Activated CD4-positive, CD25-positive, alpha-beta regulatory T cell (primary cell): ENCODE data around the gene B2M.
"Not testable (repeated sequence)": the region's sequence is repeated elsewhere in the genome, so short reads cannot be mapped to it uniquely, and the experiment has no call there.

Source experiments
- DNase-seq, 4 experiments: peaks; one replicate each; lab custom pipeline; 2025; lab: John Stamatoyannopoulos, UW

Gene B2M

GRCh38 chr15:44711096-44711742 is at the start of gene B2M, which contains the start of gene PATL2:
Gene B2M, plus strand, starts transcription at chr15:44711517. Its CDS starts 30 bp downstream, at chr15:44711547.
Gene PATL2, minus strand, starts transcription at chr15:44711323. Its CDS starts 34,833 bp downstream, at chr15:44676490.
- DNase-seq: peak; percentile 87 to 95 (median 92)

DNA sequence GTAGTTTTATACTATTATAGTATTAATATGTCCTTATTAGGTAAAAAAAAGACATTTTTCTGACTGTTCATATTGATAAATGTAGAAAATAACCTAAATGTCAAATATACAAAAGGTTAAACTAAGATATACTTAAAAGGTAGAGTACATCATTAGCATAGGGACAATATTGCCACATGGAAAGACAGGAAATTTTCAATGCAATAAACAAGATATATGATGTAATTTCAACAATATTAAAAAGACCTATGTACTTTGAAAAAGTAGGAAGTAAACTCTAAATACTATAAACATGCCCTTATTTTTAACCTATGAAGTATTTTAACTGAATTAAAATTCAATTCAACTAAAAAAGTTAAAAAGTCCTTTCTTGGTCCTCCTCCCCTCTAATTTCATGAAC is 49.7 kb upstream of the B2M start:
- DNase-seq: no peak

DNA sequence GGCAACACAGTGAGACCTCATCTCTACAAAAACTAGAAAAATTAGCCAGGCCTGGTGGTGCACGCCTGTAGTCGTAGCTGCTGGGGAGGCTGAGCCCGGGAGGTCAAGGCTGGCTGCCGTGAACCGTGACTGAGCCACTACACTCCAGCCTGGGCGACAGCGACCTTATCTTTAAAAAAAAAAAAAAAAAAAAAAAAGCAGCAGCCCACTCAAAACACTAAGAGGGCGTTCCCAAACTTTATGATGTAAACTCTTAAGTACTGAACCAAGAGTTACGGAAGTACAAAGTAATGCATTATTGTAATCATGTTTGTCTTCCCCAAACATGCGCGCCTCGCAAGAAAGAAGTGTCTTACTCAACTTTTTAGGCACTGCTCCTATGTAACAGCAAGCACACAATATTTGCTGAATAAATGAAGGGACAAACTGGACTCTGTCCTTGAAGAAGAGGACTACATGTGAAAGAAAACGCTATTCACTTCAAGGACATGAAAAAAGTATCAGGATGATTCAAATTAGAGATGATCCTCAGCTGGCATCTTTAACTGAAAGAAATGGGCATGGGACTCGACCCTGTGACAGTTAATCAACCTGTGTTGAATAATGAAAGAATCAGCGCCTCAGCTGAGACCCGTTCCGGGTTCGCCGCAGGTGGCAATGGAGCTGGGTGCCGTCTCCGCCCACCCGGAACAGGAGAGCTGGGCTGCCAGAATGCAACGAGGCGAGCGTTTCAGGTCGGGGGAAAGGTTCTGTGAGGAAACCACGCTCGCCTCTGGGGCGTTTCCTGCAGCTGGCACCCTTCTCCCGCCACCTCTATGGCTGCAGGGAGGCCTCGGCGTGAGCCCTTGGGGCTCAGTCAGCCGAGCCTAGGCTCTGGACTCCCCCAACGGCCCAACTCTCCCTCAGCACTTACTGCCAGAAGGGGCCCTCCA is 48.6 kb upstream of the B2M start:
- peak; percentile 51 to 77 (median 63) for DNase-seq

GRCh38 chr15:44663410-44664308 is 47.7 kb upstream of the B2M start, which contains the start of gene SPG11:
Gene SPG11, minus strand, starts transcription at chr15:44663662. Its CDS starts 15 bp downstream, at chr15:44663647.
- DNase-seq: peak; percentile 85 to 94 (median 89)

DNA sequence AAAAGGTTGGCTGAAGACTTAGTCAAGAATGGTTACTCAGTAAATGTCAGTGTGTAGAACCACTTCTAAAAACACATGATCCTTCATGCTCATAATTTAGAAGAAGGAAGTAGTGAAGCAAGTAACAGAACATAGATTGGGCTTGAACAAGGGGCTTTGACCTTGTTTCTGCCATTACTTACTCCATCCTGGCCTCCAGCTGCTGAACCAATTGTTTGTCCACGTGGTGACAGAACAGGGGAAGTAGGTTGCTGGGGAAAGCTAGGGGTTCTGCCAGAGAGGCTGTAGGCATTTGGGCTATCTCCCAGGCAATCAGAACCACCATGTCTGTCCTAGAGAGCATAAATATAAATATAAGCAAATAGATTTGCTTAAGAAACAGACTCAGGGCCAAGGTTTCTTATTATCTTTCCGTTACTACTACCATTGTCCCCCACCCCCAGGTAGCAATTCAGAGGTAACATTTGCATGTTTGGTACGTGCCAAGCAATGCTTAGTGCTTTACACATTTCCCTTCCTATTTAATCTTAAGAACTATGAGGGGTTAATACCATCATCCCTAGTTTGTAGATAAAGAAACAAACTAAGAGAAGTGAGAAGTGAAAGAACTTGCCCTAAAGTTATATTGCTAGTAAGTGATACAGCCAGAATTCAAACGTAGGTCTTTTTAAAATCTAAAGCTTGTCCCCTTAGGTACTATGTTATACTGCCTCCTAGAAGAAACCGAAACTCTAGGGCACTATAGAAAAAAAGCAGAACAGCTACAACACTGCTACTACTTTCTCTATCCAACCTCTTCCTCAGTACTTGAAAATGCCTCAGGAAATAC is 44.9 kb upstream of the B2M start:
- no peak for DNase-seq

- no peak for DNase-seq
These were observed 44.3 kb upstream of the B2M start for GRCh38 chr15:44667039-44667360.

- no peak for DNase-seq
These were observed 42.4 kb upstream of the B2M start for GRCh38 chr15:44668921-44669320.

DNA sequence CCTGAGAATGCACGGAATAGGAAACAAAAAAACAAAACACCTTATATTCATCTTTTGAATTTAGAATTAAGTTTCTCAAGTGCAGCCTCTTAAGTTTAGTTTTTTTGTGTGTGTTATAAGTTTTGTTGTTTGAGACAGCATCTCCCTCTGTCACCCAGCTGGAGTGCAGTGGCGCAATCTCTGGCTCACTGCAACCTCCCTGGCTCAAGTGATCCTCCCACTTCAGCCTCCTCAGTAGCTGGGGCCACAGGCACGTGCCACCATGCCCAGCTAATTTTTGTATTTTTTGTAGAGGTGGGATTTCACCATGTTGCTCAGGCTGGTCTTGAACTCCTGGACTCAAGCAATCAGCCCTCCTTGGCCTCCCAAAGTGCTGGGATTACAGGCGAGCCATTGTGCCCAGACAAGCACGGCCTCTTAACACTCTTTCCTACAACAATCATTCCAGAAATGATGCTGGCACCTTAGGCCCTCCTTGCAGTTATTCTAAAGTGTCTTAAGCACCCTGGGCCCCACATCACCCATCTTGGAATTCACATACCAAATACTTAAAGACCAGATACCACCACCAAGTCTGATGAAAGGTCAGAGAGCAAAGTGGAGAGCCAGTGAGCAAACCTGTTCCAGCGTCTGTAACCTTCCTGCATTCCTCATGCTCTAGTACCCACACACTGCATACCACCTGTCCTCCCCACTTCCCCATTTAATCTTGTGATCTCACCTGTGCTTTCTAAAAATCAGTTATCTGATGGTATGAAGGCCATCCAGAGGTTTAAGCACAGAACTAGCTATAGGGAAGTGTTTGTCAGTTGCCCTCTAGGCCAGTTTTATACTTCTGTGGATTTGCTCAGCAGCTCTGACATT is 41.0 kb upstream of the B2M start:
- DNase-seq: no peak

- DNase-seq: no peak
These were observed 37.7 kb upstream of the B2M start for GRCh38 chr15:44673639-44674038.

GRCh38 chr15:44675911-44676310 is 35.4 kb upstream of the B2M start:
- no peak for DNase-seq

DNA sequence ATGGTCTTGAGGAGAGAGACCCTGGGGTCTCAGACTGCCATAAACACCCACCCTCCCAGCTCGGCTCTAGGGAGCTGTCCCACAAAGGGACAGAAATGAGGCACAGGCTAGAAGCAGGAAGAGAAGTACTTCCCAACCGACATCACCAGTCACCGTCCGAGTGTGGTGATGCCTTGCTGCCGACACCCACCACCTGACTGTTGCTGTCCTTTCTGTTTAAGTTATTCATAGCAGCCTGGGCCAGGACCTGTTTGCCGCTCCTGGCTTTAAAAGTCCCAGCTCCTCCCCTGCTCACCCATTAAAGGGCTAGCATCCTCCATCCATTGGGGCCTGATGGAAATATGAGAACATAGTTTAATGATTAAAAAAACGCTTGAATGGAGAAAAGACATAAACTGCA is 34.6 kb upstream of the B2M start:
- DNase-seq: no peak

- DNase-seq: no peak
These were observed 29.1 kb upstream of the B2M start for GRCh38 chr15:44682211-44682610.

DNA sequence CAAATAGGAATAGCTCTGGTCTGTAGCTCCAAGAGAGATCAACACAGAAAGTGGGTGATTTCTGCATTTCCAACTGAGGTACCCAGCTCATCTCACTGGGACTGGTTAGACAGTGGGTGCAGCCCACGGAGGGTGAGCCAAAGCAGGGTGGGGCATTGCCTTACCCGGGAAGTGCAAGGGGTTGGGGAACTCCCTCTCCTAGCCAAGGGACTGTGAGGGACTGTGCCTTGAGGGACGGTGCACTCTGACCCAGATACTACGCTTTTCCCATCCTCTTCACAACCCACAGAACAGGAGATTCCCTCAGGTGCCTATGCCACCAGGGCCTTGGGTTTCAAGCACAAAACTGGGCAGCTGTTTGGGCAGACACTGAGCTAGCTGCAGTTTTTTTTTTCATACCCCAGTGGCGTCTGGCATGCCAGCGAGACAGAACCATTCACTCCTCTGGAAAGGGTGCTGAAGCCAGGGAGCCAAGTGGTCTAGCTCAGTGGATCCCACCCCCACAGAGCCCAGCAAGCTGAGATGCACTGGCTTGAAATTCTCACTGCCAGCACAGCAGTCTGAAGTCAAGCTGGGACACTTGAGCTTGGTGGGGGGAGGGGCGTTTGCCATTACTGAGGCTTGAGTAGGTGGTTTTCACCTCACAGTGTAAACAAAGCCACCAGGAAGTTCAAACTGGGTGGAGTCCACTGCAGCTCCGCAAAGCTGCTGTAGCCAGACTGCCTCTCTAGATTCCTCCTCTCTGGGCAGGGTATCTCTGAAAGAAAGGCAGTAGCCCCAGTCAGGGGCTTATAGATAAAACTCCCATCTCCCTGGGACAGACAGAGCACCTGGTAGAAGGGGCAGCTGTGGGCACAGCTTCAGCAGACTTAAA is 28.3 kb upstream of the B2M start:
- peak in 3 of 4 experiments; percentile 15 to 76 (median 62) for DNase-seq

GRCh38 chr15:44689318-44689717 is 22.0 kb upstream of the B2M start:
- DNase-seq: not testable (repeated sequence)

- not testable (repeated sequence) for DNase-seq
These were observed 21.1 kb upstream of the B2M start for GRCh38 chr15:44690245-44690644.

GRCh38 chr15:44692659-44693058 is 18.7 kb upstream of the B2M start:
- DNase-seq: no peak

DNA sequence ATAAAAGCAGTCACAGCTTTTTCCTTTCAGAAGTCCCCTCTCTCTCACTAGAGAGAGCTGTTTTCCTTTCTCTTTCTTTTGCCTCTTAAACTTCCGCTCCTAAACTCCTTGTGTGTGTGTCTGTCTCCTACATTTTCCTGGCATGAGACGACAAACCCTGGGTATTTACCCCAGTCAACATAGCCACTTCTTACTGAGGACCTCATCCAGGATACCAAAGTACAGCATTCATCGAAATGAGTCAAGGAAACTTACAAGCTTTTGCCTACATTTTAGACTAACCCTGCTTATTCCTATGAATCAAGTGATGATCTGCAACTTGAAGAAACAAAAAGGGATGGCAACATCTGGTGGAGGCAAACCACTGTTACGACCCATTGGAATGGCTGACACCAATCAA is 16.9 kb upstream of the B2M start:
- DNase-seq: no peak

GRCh38 chr15:44695294-44695693 is 16.0 kb upstream of the B2M start:
- DNase-seq: no peak

DNA sequence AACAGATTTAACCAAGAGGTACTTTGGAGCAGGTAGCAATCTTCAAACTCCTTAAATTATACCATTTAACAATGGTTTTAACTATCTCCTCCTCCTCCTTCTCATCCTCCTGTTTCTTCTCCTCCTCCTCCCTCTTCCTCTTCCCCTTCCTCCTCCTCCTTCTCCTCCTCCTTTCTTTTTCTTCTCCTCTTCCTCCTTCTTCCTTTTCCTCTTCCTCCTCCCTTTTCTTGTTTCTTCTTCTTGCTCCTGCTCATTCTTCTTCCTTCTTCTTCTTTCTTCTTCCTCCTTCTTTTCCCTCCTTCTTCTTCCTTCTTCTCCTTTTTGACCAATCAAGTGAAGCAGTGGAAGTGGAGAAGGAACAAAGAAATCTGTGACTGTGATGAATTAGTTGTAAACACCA is 14.3 kb upstream of the B2M start:
- no peak for DNase-seq
